OCI-LY1 (cell line): ENCODE data around the gene AKT2.

Experiments used
- EZH2 ChIP-seq: fragments of 200-600 bp; sonication (generic), shearing (Covaris generic); IDR thresholded peaks from 2 replicates; pipeline ENCODE4 v1.8.0; 2017; ENCODE audit warnings: borderline replicate concordance, mixed run types, mild to moderate bottlenecking, antibody characterized with exemption, low read length, moderate library complexity, mixed read lengths
- TF ChIP-seq, protein P1 (sequence below): fragments of 200-600 bp; sonication (generic), shearing (Covaris generic); IDR thresholded peaks from 2 replicates; pipeline ENCODE4 v1.5.1; 2017; ENCODE audit warnings: mild to moderate bottlenecking, antibody characterized with exemption, low read length, moderate library complexity, mixed read lengths

DNA sequence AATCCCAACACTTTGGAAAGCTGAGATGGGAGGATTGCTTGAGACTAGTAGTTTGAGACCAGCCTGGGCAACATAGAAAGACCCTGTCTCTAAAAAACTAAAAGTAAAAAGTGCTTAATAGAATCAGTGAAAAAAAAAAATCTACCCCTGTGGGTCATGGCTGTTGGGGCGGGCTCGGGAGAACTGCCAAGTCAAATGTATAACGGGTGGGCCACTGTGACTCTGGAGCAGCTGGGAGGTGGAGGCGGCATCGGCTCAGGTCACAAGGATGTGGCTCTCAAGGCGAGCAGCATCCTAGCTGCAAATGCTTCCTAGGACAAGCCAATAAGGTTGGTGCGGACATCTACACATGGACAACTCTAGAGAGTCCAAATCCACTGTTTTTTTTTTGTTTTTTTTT, 32.2 kb upstream of the AKT2 start:
- TF ChIP-seq, protein P1, sequence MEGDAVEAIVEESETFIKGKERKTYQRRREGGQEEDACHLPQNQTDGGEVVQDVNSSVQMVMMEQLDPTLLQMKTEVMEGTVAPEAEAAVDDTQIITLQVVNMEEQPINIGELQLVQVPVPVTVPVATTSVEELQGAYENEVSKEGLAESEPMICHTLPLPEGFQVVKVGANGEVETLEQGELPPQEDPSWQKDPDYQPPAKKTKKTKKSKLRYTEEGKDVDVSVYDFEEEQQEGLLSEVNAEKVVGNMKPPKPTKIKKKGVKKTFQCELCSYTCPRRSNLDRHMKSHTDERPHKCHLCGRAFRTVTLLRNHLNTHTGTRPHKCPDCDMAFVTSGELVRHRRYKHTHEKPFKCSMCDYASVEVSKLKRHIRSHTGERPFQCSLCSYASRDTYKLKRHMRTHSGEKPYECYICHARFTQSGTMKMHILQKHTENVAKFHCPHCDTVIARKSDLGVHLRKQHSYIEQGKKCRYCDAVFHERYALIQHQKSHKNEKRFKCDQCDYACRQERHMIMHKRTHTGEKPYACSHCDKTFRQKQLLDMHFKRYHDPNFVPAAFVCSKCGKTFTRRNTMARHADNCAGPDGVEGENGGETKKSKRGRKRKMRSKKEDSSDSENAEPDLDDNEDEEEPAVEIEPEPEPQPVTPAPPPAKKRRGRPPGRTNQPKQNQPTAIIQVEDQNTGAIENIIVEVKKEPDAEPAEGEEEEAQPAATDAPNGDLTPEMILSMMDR, result no peak
- no peak for TF ChIP-seq EZH2
